SK-N-MC (cell line): ENCODE results near the gene SLC49A3.

ENCODE experiments used
- EZH2 ChIP-seq: fragments of 200-600 bp; sonication (generic); IDR thresholded peaks from one replicate; pipeline ENCODE4 v1.6.1; 2017; ENCODE audit warnings: antibody characterized with exemption
- FOXP2 ChIP-seq: optimal IDR thresholded peaks from 2 replicates; pipeline ENCODE3; 2011; ENCODE audit warnings: mild to moderate bottlenecking, moderate library complexity; ENCODE audit not compliant: insufficient read depth; ENCODE audit errors: extremely low read length, control extremely low read depth

- TF ChIP-seq EZH2 (no peak), FOXP2 (no peak)
Measured at GRCh38 chr4:635851-636627, 52.9 kb downstream of the SLC49A3 start.
